GM12865 (cell line): Measurements from ENCODE around the gene PWWP2B.
"Not testable (repeated sequence)": the region's sequence is repeated elsewhere in the genome, so short reads cannot be mapped to it uniquely, and the experiment has no call there.

Source experiments
- DNase-seq: peaks from one replicate; pipeline ENCODE4 v3.0.0; 2010; ENCODE audit warnings: low read depth
- H3K4me3 ChIP-seq: 2 replicates; pipeline ENCODE4 v1.5.1; 2011; ENCODE audit warnings: mild to moderate bottlenecking, low read depth, low read length, control low read depth
- TF ChIP-seq, protein P1 (sequence below): IDR thresholded peaks from 2 replicates; pipeline ENCODE4 v1.5.1; 2011; ENCODE audit warnings: low read length, control low read depth, low read depth, inconsistent platforms; ENCODE audit not compliant: insufficient read depth; ENCODE audit errors: missing control alignments

PWWP2B gene

DNA sequence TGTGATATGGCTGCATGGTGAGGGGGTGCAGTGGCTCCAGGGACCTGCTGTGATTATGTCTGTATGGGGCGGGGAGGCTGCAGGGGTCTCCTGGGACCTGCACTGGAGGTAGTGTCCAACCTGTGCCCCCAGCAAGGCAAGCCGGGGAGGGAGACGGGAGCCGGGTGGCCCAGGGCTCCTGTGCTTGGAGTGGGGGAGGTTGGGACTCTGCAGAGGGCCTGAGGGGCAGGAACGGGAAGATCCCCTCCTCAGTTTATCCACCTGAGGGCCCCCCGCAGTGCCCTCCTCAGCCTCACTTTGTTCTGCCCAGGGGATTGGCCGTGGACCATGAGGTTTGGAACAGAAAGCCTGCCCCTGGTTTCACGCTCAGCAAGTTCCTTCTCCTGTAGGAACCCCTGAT, 22.8 kb upstream of the PWWP2B start:
- H3K4me3 ChIP-seq, result no peak overlapping the region
- TF ChIP-seq, protein P1, sequence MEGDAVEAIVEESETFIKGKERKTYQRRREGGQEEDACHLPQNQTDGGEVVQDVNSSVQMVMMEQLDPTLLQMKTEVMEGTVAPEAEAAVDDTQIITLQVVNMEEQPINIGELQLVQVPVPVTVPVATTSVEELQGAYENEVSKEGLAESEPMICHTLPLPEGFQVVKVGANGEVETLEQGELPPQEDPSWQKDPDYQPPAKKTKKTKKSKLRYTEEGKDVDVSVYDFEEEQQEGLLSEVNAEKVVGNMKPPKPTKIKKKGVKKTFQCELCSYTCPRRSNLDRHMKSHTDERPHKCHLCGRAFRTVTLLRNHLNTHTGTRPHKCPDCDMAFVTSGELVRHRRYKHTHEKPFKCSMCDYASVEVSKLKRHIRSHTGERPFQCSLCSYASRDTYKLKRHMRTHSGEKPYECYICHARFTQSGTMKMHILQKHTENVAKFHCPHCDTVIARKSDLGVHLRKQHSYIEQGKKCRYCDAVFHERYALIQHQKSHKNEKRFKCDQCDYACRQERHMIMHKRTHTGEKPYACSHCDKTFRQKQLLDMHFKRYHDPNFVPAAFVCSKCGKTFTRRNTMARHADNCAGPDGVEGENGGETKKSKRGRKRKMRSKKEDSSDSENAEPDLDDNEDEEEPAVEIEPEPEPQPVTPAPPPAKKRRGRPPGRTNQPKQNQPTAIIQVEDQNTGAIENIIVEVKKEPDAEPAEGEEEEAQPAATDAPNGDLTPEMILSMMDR, result no peak
- no peak for DNase-seq

DNA sequence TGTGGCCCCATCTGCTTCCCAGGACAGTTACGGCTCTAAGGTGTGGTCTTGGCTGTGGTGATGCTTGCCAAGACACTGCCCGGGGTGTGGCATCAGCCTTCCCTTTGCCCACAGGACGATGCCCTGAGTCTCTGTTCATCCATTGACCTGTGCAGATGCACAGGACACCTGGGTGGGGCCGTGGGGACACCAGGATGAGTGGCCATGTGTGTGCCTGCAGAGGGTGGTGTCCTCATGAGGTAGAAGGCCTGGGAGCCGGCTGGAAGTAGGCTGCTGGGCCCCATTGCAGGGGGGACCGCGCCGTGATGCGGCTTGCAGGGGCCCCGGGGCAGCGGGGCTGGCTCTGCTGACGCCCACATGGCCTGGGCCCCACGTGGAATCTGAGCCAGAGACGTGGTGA, 22.4 kb upstream of the PWWP2B start:
- TF ChIP-seq, protein P1, result no peak
- DNase-seq, result no peak
- no peak overlapping the region for H3K4me3 ChIP-seq

DNA sequence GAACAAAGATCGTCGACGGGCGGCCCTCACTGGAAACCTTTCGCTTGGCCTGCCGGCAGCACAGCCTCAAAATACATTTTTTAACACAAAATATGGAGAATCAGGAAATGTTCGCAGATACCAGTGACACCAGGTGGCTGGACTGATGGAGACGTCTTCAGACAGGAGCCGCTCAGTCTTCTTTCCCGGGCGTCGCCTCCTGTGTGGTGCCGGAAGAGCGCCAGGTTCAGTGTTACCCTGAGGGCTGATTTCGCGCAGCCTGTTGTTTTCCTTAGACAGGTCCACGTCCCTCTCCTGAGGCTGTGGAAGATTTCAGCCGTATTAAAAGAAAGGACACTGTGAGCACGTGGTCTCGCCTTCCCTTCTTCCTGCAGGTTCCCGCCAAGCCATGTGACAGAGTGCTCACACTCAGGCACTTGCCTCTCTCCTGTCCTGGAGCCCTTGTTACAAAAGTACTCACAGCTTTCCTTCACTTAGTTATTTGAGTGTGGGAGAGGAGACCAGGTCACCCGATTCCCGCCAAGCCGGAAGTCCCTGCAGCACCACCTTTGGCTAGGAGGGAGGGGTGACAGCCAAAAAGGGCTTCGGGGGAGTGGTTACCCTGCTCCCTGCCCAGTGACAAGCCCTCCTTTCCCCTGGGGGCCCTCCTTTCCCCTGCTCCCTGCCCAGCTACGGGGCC, 21.7 kb upstream of the PWWP2B start:
- H3K4me3 ChIP-seq, result no peak overlapping the region
- DNase-seq, result no peak
- TF ChIP-seq, protein P1, result no peak

DNA sequence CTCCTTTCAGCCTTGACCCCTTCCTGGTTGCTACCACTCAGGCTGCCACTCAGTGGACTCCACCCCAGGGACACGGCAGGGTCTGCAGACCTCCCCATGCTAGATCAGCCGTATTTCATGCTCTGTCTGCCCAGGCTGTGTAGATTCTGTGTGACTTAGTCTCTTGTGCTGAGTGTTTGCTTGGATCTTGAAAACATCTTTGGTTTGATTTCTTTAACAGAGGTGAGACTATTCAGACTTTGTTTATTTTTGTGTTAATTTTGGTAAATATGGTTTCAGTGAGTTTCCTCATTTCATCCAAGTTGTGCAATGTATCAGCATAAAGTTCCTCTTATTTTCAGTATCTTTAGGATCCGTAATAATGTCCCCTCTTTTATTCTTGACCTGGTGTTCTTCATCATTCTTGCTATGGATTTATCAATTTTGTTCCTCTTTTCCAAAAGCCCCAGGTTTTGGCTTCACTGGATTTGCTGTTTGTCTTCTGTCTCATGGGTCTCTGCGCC, 21.2 kb upstream of the PWWP2B start:
- TF ChIP-seq, protein P1, result no peak
- H3K4me3 ChIP-seq, result no peak overlapping the region
- no peak for DNase-seq

- H3K4me3 ChIP-seq, result no peak overlapping the region
- DNase-seq, result no peak
- TF ChIP-seq, protein P1, result no peak
Measured at GRCh38 chr10:132376394-132376851, 20.6 kb upstream of the PWWP2B start.

- DNase-seq, result no peak
- TF ChIP-seq, protein P1, result no peak
Measured at GRCh38 chr10:132377326-132377725, 19.7 kb upstream of the PWWP2B start.

GRCh38 chr10:132379026-132379425, 18.0 kb upstream of the PWWP2B start:
- DNase-seq, result not testable (repeated sequence)

More at GRCh38 chr10:132377326-132377725, 19.7 kb upstream of the PWWP2B start:
- no peak overlapping the region for H3K4me3 ChIP-seq

DNA sequence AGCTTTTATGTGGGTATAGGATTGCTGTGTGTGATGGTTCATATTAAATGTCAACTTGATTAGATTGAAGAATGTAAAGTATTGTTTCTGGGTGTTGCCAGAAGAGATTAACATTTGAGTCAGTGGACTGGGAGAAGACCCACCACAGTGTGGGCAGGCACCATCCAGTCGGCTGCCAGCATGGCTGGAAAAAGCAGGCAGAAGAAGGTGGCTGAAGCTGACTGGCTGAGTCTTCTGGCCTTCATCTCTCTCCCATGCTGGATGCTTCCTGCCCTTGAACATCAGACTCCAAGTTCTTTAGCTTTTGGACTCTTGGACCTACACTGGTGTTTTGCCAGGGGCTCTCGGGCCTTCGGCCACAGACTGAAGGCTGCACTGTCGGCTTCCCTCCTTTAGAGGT, 16.0 kb upstream of the PWWP2B start:
- DNase-seq, H3K4me3 ChIP-seq: not testable (repeated sequence)

More at GRCh38 chr10:132379026-132379425, 18.0 kb upstream of the PWWP2B start:
- not testable (repeated sequence) for H3K4me3 ChIP-seq
